GM18907 (cell line): ENCODE measurements around the gene TRIM10.

ENCODE experiments used
- ATAC-seq: cut with Tn5 transposase; IDR thresholded peaks from one replicate; pipeline ENCODE4 v1.9.1; 2021; ENCODE audit warnings: mild to moderate bottlenecking, moderate library complexity; ENCODE audit not compliant: unreplicated experiment

The TRIM10 gene

GRCh38 chr6:30160785-30161531 is at the start of gene TRIM10:
Gene TRIM10, minus strand, starts transcription at chr6:30161211. Its CDS starts 353 bp downstream, at chr6:30160858.
- no peak for ATAC-seq

- no peak for ATAC-seq
These were observed 46.7 kb upstream of the TRIM10 start for GRCh38 chr6:30207619-30208295.

- ATAC-seq = no peak
These were observed 46.0 kb upstream of the TRIM10 start for GRCh38 chr6:30206799-30207618.

GRCh38 chr6:30206152-30206551 is 45.1 kb upstream of the TRIM10 start:
- no peak for ATAC-seq

GRCh38 chr6:30204116-30204515 is 43.1 kb upstream of the TRIM10 start:
- no peak for ATAC-seq

- ATAC-seq = no peak
These were observed 41.4 kb upstream of the TRIM10 start for GRCh38 chr6:30202366-30202765.

GRCh38 chr6:30200551-30201281 is 39.7 kb upstream of the TRIM10 start:
- ATAC-seq = peak; percentile 46

- ATAC-seq = no peak
These were observed 37.4 kb upstream of the TRIM10 start for GRCh38 chr6:30198166-30199084.

- no peak for ATAC-seq
These were observed 35.4 kb upstream of the TRIM10 start for GRCh38 chr6:30196376-30196775.

- no peak for ATAC-seq
These were observed 34.9 kb upstream of the TRIM10 start for GRCh38 chr6:30195951-30196350.

GRCh38 chr6:30194797-30195690 is 34.0 kb upstream of the TRIM10 start:
- ATAC-seq = no peak

GRCh38 chr6:30192076-30192475 is 31.1 kb upstream of the TRIM10 start:
- ATAC-seq = no peak

- no peak for ATAC-seq
These were observed 27.5 kb upstream of the TRIM10 start for GRCh38 chr6:30188541-30188940.

GRCh38 chr6:30185846-30186484 is 25.0 kb upstream of the TRIM10 start:
- no peak for ATAC-seq

- no peak for ATAC-seq
These were observed 23.5 kb upstream of the TRIM10 start for GRCh38 chr6:30184417-30185031.

- ATAC-seq = no peak
These were observed 19.1 kb upstream of the TRIM10 start for GRCh38 chr6:30180145-30180544.

- ATAC-seq = no peak
These were observed 17.8 kb upstream of the TRIM10 start for GRCh38 chr6:30178837-30179236.

GRCh38 chr6:30175765-30176164 is 14.8 kb upstream of the TRIM10 start:
- no peak for ATAC-seq
